Measurements from ENCODE around the gene PLA2G2A.
"Not testable (repeated sequence)": the region's sequence is repeated elsewhere in the genome, so short reads cannot be mapped to it uniquely, and the experiment has no call there.

PLA2G2A gene

GRCh38 chr1:19949016-19949415, 30.4 kb downstream of the PLA2G2A start:
- H3K4me1 Mint-ChIP-seq, result no peaks in the 10 kb centered on the region
- peaks cover 11% of the 10 kb centered on the region for H3K27me3 Mint-ChIP-seq
- H3K36me3 Mint-ChIP-seq, result no peaks in the 10 kb centered on the region
- no peaks in the 10 kb centered on the region for H3K9me3 Mint-ChIP-seq
- no peak overlapping the region for H3K27ac Mint-ChIP-seq
- H3K4me3 Mint-ChIP-seq, result no peak overlapping the region

- Mint-ChIP-seq H3K36me3 (no peaks in the 10 kb centered on the region), H3K27ac (no peak overlapping the region), H3K4me3 (no peak overlapping the region), H3K4me1 (no peaks in the 10 kb centered on the region), H3K27me3 (peaks cover 6% of the 10 kb centered on the region), H3K9me3 (no peaks in the 10 kb centered on the region)
These were observed 32.4 kb downstream of the PLA2G2A start for GRCh38 chr1:19946971-19947370.

- Mint-ChIP-seq H3K27me3 (peaks cover 6% of the 10 kb centered on the region), H3K4me3 (no peak overlapping the region), H3K9me3 (no peaks in the 10 kb centered on the region), H3K27ac (no peak overlapping the region), H3K36me3 (no peaks in the 10 kb centered on the region), H3K4me1 (no peaks in the 10 kb centered on the region)
These were observed 33.1 kb downstream of the PLA2G2A start for GRCh38 chr1:19946331-19946751.

GRCh38 chr1:19945914-19946313, 33.5 kb downstream of the PLA2G2A start:
- Mint-ChIP-seq H3K27me3 (peaks cover 6% of the 10 kb centered on the region), H3K27ac (no peak overlapping the region), H3K4me1 (no peaks in the 10 kb centered on the region), H3K4me3 (no peak overlapping the region), H3K36me3 (no peaks in the 10 kb centered on the region), H3K9me3 (no peaks in the 10 kb centered on the region)

- Mint-ChIP-seq H3K4me3 (no peak overlapping the region), H3K27ac (no peak overlapping the region), H3K36me3 (no peaks in the 10 kb centered on the region), H3K4me1 (no peaks in the 10 kb centered on the region), H3K27me3 (no peaks in the 10 kb centered on the region), H3K9me3 (no peaks in the 10 kb centered on the region)
These were observed 36.8 kb downstream of the PLA2G2A start for GRCh38 chr1:19942657-19943056.

- H3K4me3 Mint-ChIP-seq, result no peak overlapping the region
- H3K27ac Mint-ChIP-seq, result no peak overlapping the region
- no peaks in the 10 kb centered on the region for H3K36me3 Mint-ChIP-seq
- H3K4me1 Mint-ChIP-seq, result no peaks in the 10 kb centered on the region
- no peaks in the 10 kb centered on the region for H3K9me3 Mint-ChIP-seq
- H3K27me3 Mint-ChIP-seq, result no peaks in the 10 kb centered on the region
These were observed 37.3 kb downstream of the PLA2G2A start for GRCh38 chr1:19942088-19942487.

GRCh38 chr1:19941206-19941568, 38.2 kb downstream of the PLA2G2A start:
- no peaks in the 10 kb centered on the region for H3K27me3 Mint-ChIP-seq
- no peak overlapping the region for H3K27ac Mint-ChIP-seq
- H3K4me3 Mint-ChIP-seq, result no peak overlapping the region
- H3K9me3 Mint-ChIP-seq, result no peaks in the 10 kb centered on the region
- H3K36me3 Mint-ChIP-seq, result no peaks in the 10 kb centered on the region
- no peaks in the 10 kb centered on the region for H3K4me1 Mint-ChIP-seq

GRCh38 chr1:19940486-19941205, 38.8 kb downstream of the PLA2G2A start:
- H3K9me3 Mint-ChIP-seq, result no peaks in the 10 kb centered on the region

GRCh38 chr1:19938472-19938871, 40.9 kb downstream of the PLA2G2A start:
- Mint-ChIP-seq H3K9me3 (no peaks in the 10 kb centered on the region), H3K4me1 (no peaks in the 10 kb centered on the region), H3K27ac (no peak overlapping the region), H3K4me3 (no peak overlapping the region), H3K36me3 (no peaks in the 10 kb centered on the region), H3K27me3 (no peaks in the 10 kb centered on the region)

More at GRCh38 chr1:19940486-19941205, 38.8 kb downstream of the PLA2G2A start:
- Mint-ChIP-seq H3K27ac (no peak overlapping the region), H3K36me3 (no peaks in the 10 kb centered on the region), H3K4me3 (no peak overlapping the region), H3K4me1 (no peaks in the 10 kb centered on the region), H3K27me3 (no peaks in the 10 kb centered on the region)

GRCh38 chr1:19936061-19936750, 43.2 kb downstream of the PLA2G2A start:
- no peaks in the 10 kb centered on the region for H3K4me1 Mint-ChIP-seq
- H3K9me3 Mint-ChIP-seq, result no peaks in the 10 kb centered on the region
- peaks cover 4% of the 10 kb centered on the region for H3K36me3 Mint-ChIP-seq
- H3K4me3 Mint-ChIP-seq, result no peak overlapping the region
- H3K27me3 Mint-ChIP-seq, result no peaks in the 10 kb centered on the region
- no peak overlapping the region for H3K27ac Mint-ChIP-seq

- Mint-ChIP-seq H3K27me3 (no peaks in the 10 kb centered on the region), H3K9me3 (no peaks in the 10 kb centered on the region), H3K4me3 (no peak overlapping the region), H3K27ac (no peak overlapping the region), H3K4me1 (no peaks in the 10 kb centered on the region), H3K36me3 (peaks cover 4% of the 10 kb centered on the region)
These were observed 45.1 kb downstream of the PLA2G2A start for GRCh38 chr1:19934336-19934735.

- no peaks in the 10 kb centered on the region for H3K4me1 Mint-ChIP-seq
- H3K27me3 Mint-ChIP-seq, result no peaks in the 10 kb centered on the region
- no peak overlapping the region for H3K4me3 Mint-ChIP-seq
- no peak overlapping the region for H3K27ac Mint-ChIP-seq
- H3K36me3 Mint-ChIP-seq, result peaks cover 4% of the 10 kb centered on the region
- H3K9me3 Mint-ChIP-seq, result no peaks in the 10 kb centered on the region
These were observed 46.6 kb downstream of the PLA2G2A start for GRCh38 chr1:19932866-19933265.

GRCh38 chr1:19927130-19927421, 52.3 kb downstream of the PLA2G2A start:
- H3K4me1 Mint-ChIP-seq, H3K27ac Mint-ChIP-seq, H3K27me3 Mint-ChIP-seq, H3K36me3 Mint-ChIP-seq, H3K4me3 Mint-ChIP-seq, H3K9me3 Mint-ChIP-seq: not testable (repeated sequence)

GRCh38 chr1:19926296-19927129, 52.9 kb downstream of the PLA2G2A start:
- H3K9me3 Mint-ChIP-seq, result no peaks in the 10 kb centered on the region
- H3K4me1 Mint-ChIP-seq, result no peaks in the 10 kb centered on the region
- no peak overlapping the region for H3K27ac Mint-ChIP-seq
- H3K36me3 Mint-ChIP-seq, result no peaks in the 10 kb centered on the region
- H3K4me3 Mint-ChIP-seq, result no peak overlapping the region
- no peaks in the 10 kb centered on the region for H3K27me3 Mint-ChIP-seq
